Vagina (tissue), 2 donors: ENCODE measurements around the gene PRKCE.

Source experiments
- CTCF ChIP-seq, 3 experiments: fragments of 450-650 bp in 2 of 3; fragments of 200-600 bp in 1 of 3; sonication (generic) in 1 of 3; IDR thresholded peaks; one replicate each; pipeline ENCODE4 v1.5.1; 2017 to 2019; ENCODE audit warnings: antibody characterized with exemption in 3 of 3, mild to moderate bottlenecking in 2 of 3, moderate library complexity in 2 of 3
- POLR2AphosphoS5 ChIP-seq, 2 donors: sonication (generic); formaldehyde crosslinking; IDR thresholded peaks; one replicate each; pipeline ENCODE4 v1.9.0; 2017; ENCODE audit warnings: antibody characterized with exemption in 2 of 2, mild to moderate bottlenecking in 2 of 2, low read depth in 1 of 2; ENCODE audit not compliant: insufficient read depth in 1 of 2

GRCh38 chr2:46086578-46087070 lies 435.1 kb downstream of the PRKCE start:
- TF ChIP-seq CTCF (IDR thresholded peaks at IDR 0.05) (no peak), POLR2AphosphoS5 (IDR thresholded peaks at IDR 0.05; ENCODE audit: insufficient read depth in 1 of 2, low read depth in 1 of 2) (peak in 1 of 2 donors; percentile 62)
